ENCODE measurements around the gene RABGEF1.

DNA sequence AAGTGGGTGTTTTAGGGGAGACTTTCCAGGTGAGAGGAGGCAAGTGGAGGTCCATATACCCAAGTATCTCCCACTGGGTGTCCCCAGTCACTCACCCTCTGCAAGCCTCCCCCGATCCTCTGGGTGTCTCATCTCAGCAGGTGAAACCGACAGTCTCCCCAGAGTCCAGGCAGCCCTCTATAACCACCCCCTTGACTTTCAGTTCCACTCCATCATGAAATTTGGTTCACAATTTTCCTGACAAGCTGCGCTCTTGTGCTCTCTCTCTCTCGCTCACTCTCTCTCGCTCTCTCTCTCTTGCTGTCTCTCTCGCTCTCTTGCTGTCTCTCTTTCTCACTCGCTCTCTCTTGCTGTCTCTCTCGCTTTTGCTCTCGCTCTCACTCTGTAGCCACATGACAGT lies 8.1 kb upstream of the RABGEF1 start:
- no peak for TF ChIP-seq CTCF (IDR thresholded peaks at IDR 0.05)
- TF ChIP-seq POLR2A (IDR thresholded peaks at IDR 0.05) = no peak
